ENCODE results near the gene FGD5.

The FGD5 gene

DNA sequence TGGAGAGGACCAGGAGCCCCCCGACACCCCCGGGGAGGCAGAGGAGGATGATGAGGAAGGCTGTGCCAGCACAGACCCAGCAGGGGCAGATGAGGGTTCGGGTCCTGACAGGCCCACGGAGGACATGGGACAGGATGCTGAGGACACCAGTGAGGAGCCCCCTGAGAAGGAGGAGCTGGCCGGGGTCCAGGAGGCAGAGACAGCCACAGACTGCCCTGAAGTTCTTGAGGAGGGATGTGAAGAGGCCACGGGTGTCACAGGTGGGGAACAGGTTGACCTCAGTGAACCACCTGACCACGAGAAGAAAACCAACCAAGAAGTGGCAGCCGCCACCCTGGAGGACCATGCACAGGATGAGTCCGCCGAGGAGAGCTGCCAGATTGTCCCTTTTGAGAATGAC is 909 bp downstream of the FGD5 start:
- TF ChIP-seq, protein P1, sequence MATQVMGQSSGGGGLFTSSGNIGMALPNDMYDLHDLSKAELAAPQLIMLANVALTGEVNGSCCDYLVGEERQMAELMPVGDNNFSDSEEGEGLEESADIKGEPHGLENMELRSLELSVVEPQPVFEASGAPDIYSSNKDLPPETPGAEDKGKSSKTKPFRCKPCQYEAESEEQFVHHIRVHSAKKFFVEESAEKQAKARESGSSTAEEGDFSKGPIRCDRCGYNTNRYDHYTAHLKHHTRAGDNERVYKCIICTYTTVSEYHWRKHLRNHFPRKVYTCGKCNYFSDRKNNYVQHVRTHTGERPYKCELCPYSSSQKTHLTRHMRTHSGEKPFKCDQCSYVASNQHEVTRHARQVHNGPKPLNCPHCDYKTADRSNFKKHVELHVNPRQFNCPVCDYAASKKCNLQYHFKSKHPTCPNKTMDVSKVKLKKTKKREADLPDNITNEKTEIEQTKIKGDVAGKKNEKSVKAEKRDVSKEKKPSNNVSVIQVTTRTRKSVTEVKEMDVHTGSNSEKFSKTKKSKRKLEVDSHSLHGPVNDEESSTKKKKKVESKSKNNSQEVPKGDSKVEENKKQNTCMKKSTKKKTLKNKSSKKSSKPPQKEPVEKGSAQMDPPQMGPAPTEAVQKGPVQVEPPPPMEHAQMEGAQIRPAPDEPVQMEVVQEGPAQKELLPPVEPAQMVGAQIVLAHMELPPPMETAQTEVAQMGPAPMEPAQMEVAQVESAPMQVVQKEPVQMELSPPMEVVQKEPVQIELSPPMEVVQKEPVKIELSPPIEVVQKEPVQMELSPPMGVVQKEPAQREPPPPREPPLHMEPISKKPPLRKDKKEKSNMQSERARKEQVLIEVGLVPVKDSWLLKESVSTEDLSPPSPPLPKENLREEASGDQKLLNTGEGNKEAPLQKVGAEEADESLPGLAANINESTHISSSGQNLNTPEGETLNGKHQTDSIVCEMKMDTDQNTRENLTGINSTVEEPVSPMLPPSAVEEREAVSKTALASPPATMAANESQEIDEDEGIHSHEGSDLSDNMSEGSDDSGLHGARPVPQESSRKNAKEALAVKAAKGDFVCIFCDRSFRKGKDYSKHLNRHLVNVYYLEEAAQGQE (IDR thresholded peaks at IDR 0.05; ENCODE audit: insufficient read depth in 1 of 2, low read depth in 2 of 2, low read length in 2 of 2) = no peak
- TF ChIP-seq TAF1 (IDR thresholded peaks at IDR 0.05; ENCODE audit: borderline replicate concordance, insufficient read depth, low read length) (no peak), SIN3A (IDR thresholded peaks at IDR 0.05; ENCODE audit: borderline replicate concordance, insufficient read depth, low read length) (no peak), FOXP2 (optimal IDR thresholded peaks at IDR 0.05; ENCODE audit: borderline replicate concordance, extremely low read depth, extremely low read length, insufficient read depth) (no peak), POLR2AphosphoS5 (IDR thresholded peaks at IDR 0.05; ENCODE audit: low read depth, low read length) (no peak)

DNA sequence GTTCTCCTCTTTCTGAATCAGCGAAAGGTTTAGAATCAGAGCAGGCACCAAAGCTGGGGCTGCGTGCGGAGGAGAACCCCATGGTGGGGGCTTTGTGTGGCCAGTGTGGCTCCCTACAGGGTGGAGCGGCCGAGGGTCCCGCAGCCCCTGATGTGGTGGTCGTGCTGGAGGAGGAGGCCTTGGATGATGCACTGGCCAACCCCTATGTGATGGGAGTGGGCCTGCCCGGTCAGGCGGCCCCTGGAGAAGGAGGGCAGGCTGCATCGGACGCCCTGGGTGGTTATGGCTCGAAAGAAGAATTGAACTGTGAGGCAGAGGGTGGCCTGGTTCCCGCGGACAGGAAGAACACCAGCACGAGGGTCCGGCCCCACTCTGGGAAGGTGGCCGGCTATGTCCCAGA is 1.4 kb downstream of the FGD5 start:
- TF ChIP-seq, protein P1 (IDR thresholded peaks at IDR 0.05; ENCODE audit: insufficient read depth in 1 of 2, low read depth in 2 of 2, low read length in 2 of 2) = no peak
- TF ChIP-seq TAF1 (IDR thresholded peaks at IDR 0.05; ENCODE audit: borderline replicate concordance, insufficient read depth, low read length) (no peak), SIN3A (IDR thresholded peaks at IDR 0.05; ENCODE audit: borderline replicate concordance, insufficient read depth, low read length) (no peak), FOXP2 (optimal IDR thresholded peaks at IDR 0.05; ENCODE audit: borderline replicate concordance, extremely low read depth, extremely low read length, insufficient read depth) (no peak), POLR2AphosphoS5 (IDR thresholded peaks at IDR 0.05; ENCODE audit: low read depth, low read length) (no peak)

DNA sequence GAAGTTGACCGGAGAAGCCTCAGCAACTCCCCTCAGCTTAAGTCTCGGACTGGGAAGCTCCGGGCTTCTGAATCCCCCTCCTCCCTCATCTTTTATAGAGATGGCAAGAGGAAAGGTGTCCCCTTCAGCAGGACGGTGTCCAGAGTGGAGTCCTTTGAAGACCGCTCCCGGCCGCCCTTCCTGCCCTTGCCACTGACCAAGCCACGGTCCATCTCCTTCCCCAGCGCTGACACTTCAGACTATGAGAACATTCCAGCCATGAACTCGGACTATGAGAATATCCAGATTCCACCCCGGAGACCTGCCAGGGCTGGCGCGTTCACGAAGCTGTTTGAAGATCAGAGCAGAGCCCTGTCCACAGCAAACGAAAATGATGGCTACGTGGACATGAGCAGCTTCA is 2.4 kb downstream of the FGD5 start:
- TF ChIP-seq SIN3A (IDR thresholded peaks at IDR 0.05; ENCODE audit: borderline replicate concordance, insufficient read depth, low read length) = no peak
- TF ChIP-seq POLR2AphosphoS5 (IDR thresholded peaks at IDR 0.05; ENCODE audit: low read depth, low read length) = no peak
- TF ChIP-seq, protein P1 (IDR thresholded peaks at IDR 0.05; ENCODE audit: insufficient read depth in 1 of 2, low read depth in 2 of 2, low read length in 2 of 2) = no peak

DNA sequence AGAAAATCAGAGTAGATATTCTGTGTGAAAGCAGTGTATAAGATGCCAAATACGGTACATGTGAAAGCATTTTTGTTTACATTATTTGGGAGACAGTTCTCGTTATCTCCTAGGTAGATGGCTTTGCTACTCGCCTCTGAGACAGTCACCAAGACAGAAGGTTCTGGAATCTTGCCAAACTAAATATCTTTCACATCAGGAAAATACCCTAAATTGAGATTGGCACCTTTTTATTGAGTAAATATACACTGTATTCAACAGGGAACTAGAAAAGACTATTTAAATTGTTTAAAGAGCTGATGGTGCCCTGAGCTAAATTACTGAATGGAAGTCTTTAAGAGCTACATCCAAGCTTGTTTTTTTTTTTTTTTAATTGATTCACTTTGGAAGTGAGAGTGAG is 3.4 kb downstream of the FGD5 start:
- no peak for TF ChIP-seq FOXP2 (optimal IDR thresholded peaks at IDR 0.05; ENCODE audit: borderline replicate concordance, extremely low read depth, extremely low read length, insufficient read depth)
- TF ChIP-seq, protein P1 (IDR thresholded peaks at IDR 0.05; ENCODE audit: insufficient read depth in 1 of 2, low read depth in 2 of 2, low read length in 2 of 2) = no peak
- TF ChIP-seq POLR2AphosphoS5 (IDR thresholded peaks at IDR 0.05; ENCODE audit: low read depth, low read length) = no peak
- TF ChIP-seq SIN3A (IDR thresholded peaks at IDR 0.05; ENCODE audit: borderline replicate concordance, insufficient read depth, low read length) = no peak
- no peak for TF ChIP-seq TAF1 (IDR thresholded peaks at IDR 0.05; ENCODE audit: borderline replicate concordance, insufficient read depth, low read length)

Data from PFSK-1 (cell line).